IMR-90 (cell line): ENCODE measurements around the gene ADGRD1. TPM values are rescaled to one million over a fixed set of nuclear protein-coding genes. Genes with fewer than 3 reads are reported as not detected.

Experiments used
- ATAC-seq: fragments of 200-7000 bp; cut with Tn5 transposase; 2 replicates; pipeline ENCODE4 v1.9.1; 2020; ENCODE audit warnings: low read depth, mild to moderate bottlenecking, moderate library complexity
- BruUV-seq: library from RNA; stranded (reverse); fragments of 400-500 nt; replicated peaks from 2 replicates; lab custom pipeline; 2021; lab: Mats Ljungman, UMichigan
- CTCF ChIA-PET: fragments of 300-600 bp; formaldehyde crosslinking; extraction: SDS; loops from one replicate; lab custom pipeline; 2021; ENCODE audit warnings: antibody characterized with exemption; lab: Yijun Ruan, JAX
- POLR2A ChIA-PET: fragments of 300-600 bp; sonication (Branson Sonifier 250); formaldehyde crosslinking; loops from one replicate; lab custom pipeline; 2022; ENCODE audit warnings: antibody characterized with exemption; ENCODE audit not compliant: unreplicated experiment; lab: Charles Lee
- DNase-seq: peaks from one replicate; pipeline ENCODE4 v3.0.0; 2013
- H2AFZ ChIP-seq: replicated peaks from 2 replicates; pipeline ENCODE3; 2013; ENCODE audit warnings: low read length, mild to moderate bottlenecking; ENCODE audit not compliant: poor library complexity
- H2AK5ac ChIP-seq: 2 replicates; pipeline ENCODE4 v1.6.1; 2013; ENCODE audit warnings: low read depth, low read length, inconsistent platforms
- H2AK9ac ChIP-seq: replicated peaks from 2 replicates; pipeline ENCODE3; 2013; ENCODE audit warnings: mild to moderate bottlenecking, low read depth, low read length, moderate library complexity; ENCODE audit not compliant: poor library complexity
- H2BK120ac ChIP-seq: 2 replicates; pipeline ENCODE4 v1.6.1; 2013; ENCODE audit warnings: low read depth, low read length, inconsistent platforms
- H2BK15ac ChIP-seq: 3 replicates; pipeline ENCODE4 v1.6.1; 2013; ENCODE audit warnings: low read depth, low read length, inconsistent platforms
- H2BK20ac ChIP-seq: 2 replicates; pipeline ENCODE4 v1.6.1; 2013; ENCODE audit warnings: low read depth, mild to moderate bottlenecking, inconsistent platforms, low read length, moderate library complexity
- H2BK5ac ChIP-seq: 2 replicates; pipeline ENCODE4 v1.6.1; 2013; ENCODE audit warnings: mild to moderate bottlenecking, low read depth, low read length, inconsistent platforms; ENCODE audit not compliant: poor library complexity, severe bottlenecking
- H3K14ac ChIP-seq: replicated peaks from 2 replicates; pipeline ENCODE4 v1.6.1; 2013; ENCODE audit warnings: low read depth, low read length, inconsistent platforms
- H3K18ac ChIP-seq: 2 replicates; pipeline ENCODE4 v1.6.1; 2013; ENCODE audit warnings: low read depth, low read length, control low read depth
- H3K23ac ChIP-seq: 2 replicates; pipeline ENCODE4 v1.6.1; 2013; ENCODE audit warnings: low read depth, low read length, inconsistent platforms
- H3K27ac ChIP-seq: 2 replicates; pipeline ENCODE4 v1.5.1; 2013; ENCODE audit warnings: mild to moderate bottlenecking, control low read depth, low read length; ENCODE audit not compliant: insufficient read depth
- H3K27me3 ChIP-seq: 2 replicates; pipeline ENCODE4 v1.6.1; 2013; ENCODE audit warnings: low read length; ENCODE audit not compliant: control insufficient read depth, insufficient read depth
- H3K36me3 ChIP-seq: 2 replicates; pipeline ENCODE4 v1.6.1; 2013; ENCODE audit warnings: low read length, mixed read lengths; ENCODE audit not compliant: control insufficient read depth, insufficient read depth
- H3K4ac ChIP-seq: 2 replicates; pipeline ENCODE4 v1.6.1; 2013; ENCODE audit warnings: low read depth, low read length, inconsistent platforms
- H3K4me1 ChIP-seq: 2 replicates; pipeline ENCODE4 v1.6.1; 2013; ENCODE audit warnings: low read length, mixed read lengths; ENCODE audit not compliant: control insufficient read depth, insufficient read depth
- H3K4me2 ChIP-seq: 2 replicates; pipeline ENCODE4 v1.6.1; 2013; ENCODE audit warnings: low read depth, mild to moderate bottlenecking, control low read depth, low read length, moderate library complexity
- H3K4me3 ChIP-seq: 2 replicates; pipeline ENCODE4 v1.5.1; 2013; ENCODE audit warnings: low read depth, mild to moderate bottlenecking, control low read depth, low read length, moderate library complexity; ENCODE audit not compliant: insufficient read depth
- H3K56ac ChIP-seq: 2 replicates; pipeline ENCODE4 v1.6.1; 2013; ENCODE audit warnings: low read length, inconsistent platforms; ENCODE audit not compliant: insufficient read depth; ENCODE audit errors: extremely low read depth
- H3K79me1 ChIP-seq, 2 experiments: 2 replicates each; pipeline ENCODE4 v1.6.1; 2013; ENCODE audit warnings: low read length in 2 of 2, inconsistent platforms in 1 of 2, low read depth in 1 of 2
- H3K9ac ChIP-seq: 2 replicates; pipeline ENCODE4 v1.6.1; 2013; ENCODE audit warnings: low read depth, low read length, control low read depth
- H3K9me1 ChIP-seq: 2 replicates; pipeline ENCODE4 v1.6.1; 2013; ENCODE audit warnings: low read length, inconsistent platforms; ENCODE audit not compliant: insufficient read depth
- H3K9me3 ChIP-seq: 2 replicates; pipeline ENCODE4 v1.6.1; 2013; ENCODE audit warnings: low read length; ENCODE audit not compliant: control insufficient read depth, insufficient read depth
- H4K20me1 ChIP-seq: 2 replicates; pipeline ENCODE4 v1.6.1; 2013; ENCODE audit warnings: low read length, inconsistent platforms; ENCODE audit not compliant: insufficient read depth
- H4K5ac ChIP-seq: 2 replicates; pipeline ENCODE4 v1.6.1; 2013; ENCODE audit warnings: mild to moderate bottlenecking, low read depth, low read length, control low read depth
- H4K8ac ChIP-seq, 2 experiments: 2 replicates each; pipeline ENCODE4 v1.6.1; 2013; ENCODE audit warnings: low read depth in 2 of 2, low read length in 2 of 2, control low read depth in 1 of 2, inconsistent platforms in 1 of 2
- H4K91ac ChIP-seq: 2 replicates; pipeline ENCODE4 v1.6.1; 2013; ENCODE audit warnings: low read depth, low read length, inconsistent platforms; ENCODE audit not compliant: insufficient read depth
- BHLHE40 ChIP-seq: fragments of 150-350 bp; IDR thresholded peaks from 2 replicates; pipeline ENCODE4 v1.6.1; 2016; ENCODE audit warnings: mild to moderate bottlenecking, low read depth, low read length
- CEBPB ChIP-seq: IDR thresholded peaks from 2 replicates; pipeline ENCODE4 v1.6.1; 2012; ENCODE audit warnings: low read depth, low read length, improper control_type of control experiment
- CHD1 ChIP-seq: IDR thresholded peaks from 2 replicates; pipeline ENCODE4 v1.6.1; 2012; ENCODE audit warnings: low read depth, low read length, improper control_type of control experiment
- CTCF ChIP-seq: conservative IDR thresholded peaks from 2 replicates; pipeline ENCODE4 v1.5.1; 2012; ENCODE audit warnings: mild to moderate bottlenecking, low read depth, low read length, improper control_type of control experiment
- ELK1 ChIP-seq: fragments of 150-350 bp; IDR thresholded peaks from 2 replicates; pipeline ENCODE4 v1.6.1; 2016; ENCODE audit warnings: low read depth, mild to moderate bottlenecking, low read length, moderate library complexity, borderline replicate concordance
- FOS ChIP-seq: fragments of 150-350 bp; IDR thresholded peaks from 2 replicates; pipeline ENCODE4 v1.6.1; 2016; ENCODE audit warnings: low read depth, low read length
- MAFK ChIP-seq: IDR thresholded peaks from 2 replicates; pipeline ENCODE4 v1.6.1; 2012; ENCODE audit warnings: low read depth, low read length, improper control_type of control experiment
- MAZ ChIP-seq: IDR thresholded peaks from 2 replicates; pipeline ENCODE4 v1.6.1; 2012; ENCODE audit warnings: low read depth, mild to moderate bottlenecking, low read length, improper control_type of control experiment, moderate library complexity, borderline replicate concordance
- MXI1 ChIP-seq: IDR thresholded peaks from 2 replicates; pipeline ENCODE4 v1.6.1; 2012; ENCODE audit warnings: low read depth, mild to moderate bottlenecking, low read length, moderate library complexity, borderline replicate concordance
- NFE2L2 ChIP-seq: fragments of 150-350 bp; IDR thresholded peaks from 2 replicates; pipeline ENCODE4 v1.6.1; 2016; ENCODE audit warnings: low read depth, mild to moderate bottlenecking, low read length
- POLR2A ChIP-seq: IDR thresholded peaks from 2 replicates; pipeline ENCODE4 v1.6.1; 2012; ENCODE audit warnings: mild to moderate bottlenecking, low read depth, low read length
- RAD21 ChIP-seq: IDR thresholded peaks from 2 replicates; pipeline ENCODE4 v1.6.1; 2012; ENCODE audit warnings: low read length, improper control_type of control experiment
- RCOR1 ChIP-seq: IDR thresholded peaks from 2 replicates; pipeline ENCODE4 v1.6.1; 2012; ENCODE audit warnings: mild to moderate bottlenecking, low read length, improper control_type of control experiment; ENCODE audit not compliant: insufficient replicate concordance
- RFX5 ChIP-seq: IDR thresholded peaks from 2 replicates; pipeline ENCODE4 v1.8.0; 2012; ENCODE audit warnings: low read depth, mild to moderate bottlenecking, low read length, moderate library complexity
- SMC3 ChIP-seq: fragments of 150-350 bp; IDR thresholded peaks from 2 replicates; pipeline ENCODE4 v1.6.1; 2016; ENCODE audit warnings: low read depth, mild to moderate bottlenecking, antibody characterized with exemption, low read length, moderate library complexity
- USF2 ChIP-seq: fragments of 150-350 bp; IDR thresholded peaks from 2 replicates; pipeline ENCODE4 v1.6.1; 2017; ENCODE audit warnings: mild to moderate bottlenecking, antibody characterized with exemption, low read length, low read depth
- WGBS, 2 experiments: methylation state at CpG; one replicate each; pipeline versions ENCODE4 v1.1.5 to v1.1.7; 2013; ENCODE audit warnings: missing lambda C conversion rate in 2 of 2; ENCODE audit not compliant: insufficient read length in 1 of 2; ENCODE audit errors: extremely low coverage in 2 of 2; 5-methylcytosine and 5-hydroxymethylcytosine counted together
- dilution Hi-C: fragments of 300-500 bp; cut with HindIII; formaldehyde crosslinking; loops from one replicate; pipeline ENCODE4 v1.14.3; 2018; ENCODE audit warnings: low sequenced_read_pairs; ENCODE audit not compliant: unreplicated experiment
- in situ Hi-C: fragments of 300-500 bp; cut with MboI; formaldehyde crosslinking; loops from 3 replicates; pipeline ENCODE4 v1.14.3; 2019; ENCODE audit warnings: low sequenced_read_pairs, inconsistent platforms, mixed read lengths
- intact Hi-C: fragments of 100-400 bp; cut with micrococcal nuclease; formaldehyde crosslinking; loops from 2 replicates; pipeline ENCODE4 v1.10.0; 2022
- polyA plus RNA-seq, 3 experiments: library from polyadenylated mRNA; depleted of rRNA; stranded (reverse); fragments of >200 nt; gene quantifications; 2 replicates each; pipeline ENCODE4 v1.2.3, GENCODE V29; 2012; ENCODE audit warnings: low replicate concordance in 1 of 3
- total RNA-seq: library from RNA; depleted of rRNA; stranded (reverse); fragments of >200 nt; gene quantifications from 2 replicates; pipeline ENCODE4 v1.2.3, GENCODE V29; 2012

ADGRD1 gene
- total and polyA plus RNA-seq, 2 of the 4 experiments (the other 2 are of a cell fraction) = not detected

- H3K9me3 ChIP-seq = peaks cover 59% of the 10 kb centered on the region
- dilution Hi-C loops (no loop called here), in situ Hi-C loops (no loop called here), intact Hi-C loops (no loop called here)
- H3K56ac ChIP-seq = no peak overlapping the region
- H3K4me1 ChIP-seq = no peaks in the 10 kb centered on the region
- H2AK5ac ChIP-seq = no peak overlapping the region
- no peak overlapping the region for H2AFZ ChIP-seq
- no peak overlapping the region for H4K91ac ChIP-seq
- no peak overlapping the region for H2BK20ac ChIP-seq
- no peak overlapping the region for H2AK9ac ChIP-seq
- no peak overlapping the region for H3K14ac ChIP-seq
- 63% methylated on average over 8 of the region's 19 CpGs; no CpG with 5 or more reads in 1 of the 2 experiments for WGBS, 2 experiments
- no peaks in the 10 kb centered on the region for H3K9me1 ChIP-seq
- DNase-seq (no peak), ATAC-seq (no peak)
- no peak overlapping the region for H3K9ac ChIP-seq
- no peak overlapping the region for H3K18ac ChIP-seq
- ChIA-PET CTCF (no interaction called here), POLR2A (no interaction called here)
- no peak overlapping the region for H4K8ac ChIP-seq
- no peak overlapping the region for H3K4me3 ChIP-seq
- H3K4me2 ChIP-seq = no peak overlapping the region
- no peak overlapping the region for H2BK120ac ChIP-seq
- H3K4ac ChIP-seq = no peak overlapping the region
- H3K27ac ChIP-seq = no peak overlapping the region
- no peak overlapping the region for H2BK15ac ChIP-seq
- H2BK5ac ChIP-seq = no peak overlapping the region
- TF ChIP-seq RCOR1 (no peak), BHLHE40 (no peak), NFE2L2 (no peak), ELK1 (no peak), CEBPB (no peak), CTCF (no peak), SMC3 (no peak), USF2 (no peak), CHD1 (no peak), MXI1 (no peak), RAD21 (no peak), MAFK (no peak), POLR2A (no peak), FOS (no peak), RFX5 (no peak), MAZ (no peak)
- H3K36me3 ChIP-seq = no peaks in the 10 kb centered on the region
- no peaks in the 10 kb centered on the region for H3K27me3 ChIP-seq
- no peak overlapping the region for H4K5ac ChIP-seq
- H4K20me1 ChIP-seq = no peaks in the 10 kb centered on the region
- H3K23ac ChIP-seq = no peak overlapping the region
- BruUV-seq = no TSS peak
- H3K79me1 ChIP-seq = no peaks in the 10 kb centered on the region
These were observed 182.3 kb downstream of the ADGRD1 start for GRCh38 chr12:131135786-131136538.
